Right atrium auricular region (tissue), 2 donors: ENCODE results near the gene CEP85. TPM values are rescaled to one million over a fixed set of nuclear protein-coding genes. Genes with fewer than 3 reads are reported as not detected.

Experiments used
- DNase-seq: peaks from one replicate; pipeline ENCODE4 v3.0.0-alpha.2; 2019; ENCODE audit warnings: low spot score
- H3K27ac ChIP-seq, 2 donors: fragments of 200-600 bp; sonication (generic); 1 replicate in 1 of 2; 2 replicates in 1 of 2; pipeline ENCODE4 v1.5.1; 2016 to 2019
- H3K27me3 ChIP-seq, 2 donors: fragments of 200-600 bp; sonication (generic); one replicate each; pipeline versions ENCODE4 v1.5.1 to v1.6.0; 2017 to 2019
- H3K36me3 ChIP-seq: fragments of 200-600 bp; sonication (generic); one replicate; pipeline ENCODE4 v1.5.1; 2016
- H3K4me1 ChIP-seq, 2 donors: fragments of 200-600 bp; sonication (generic); one replicate each; pipeline versions ENCODE4 v1.5.1 to v1.6.0; 2017 to 2019
- H3K4me3 ChIP-seq, 2 donors: fragments of 200-600 bp; sonication (generic); 1 replicate in 1 of 2; 2 replicates in 1 of 2; pipeline ENCODE4 v1.5.1; 2017 to 2019; ENCODE audit warnings: mild to moderate bottlenecking in 1 of 2, moderate library complexity in 1 of 2
- H3K9me3 ChIP-seq, 2 donors: fragments of 200-600 bp; sonication (generic); one replicate each; pipeline ENCODE4 v1.5.1; 2019
- total RNA-seq, 2 donors: library from RNA; depleted of rRNA; stranded (reverse); fragments of >200 nt; gene quantifications; one replicate each; pipeline ENCODE4 v1.1.0, GENCODE V29; 2016
- TF ChIP-seq, protein P1 (sequence below), 2 donors: fragments of 200-600 bp; sonication (generic); IDR thresholded peaks; one replicate each; pipeline ENCODE4 v1.5.1; 2019; ENCODE audit warnings: antibody characterized with exemption in 2 of 2

CEP85 gene
- total RNA-seq, 2 donors from 2014 or later, result 31.2 to 104 TPM

DNA sequence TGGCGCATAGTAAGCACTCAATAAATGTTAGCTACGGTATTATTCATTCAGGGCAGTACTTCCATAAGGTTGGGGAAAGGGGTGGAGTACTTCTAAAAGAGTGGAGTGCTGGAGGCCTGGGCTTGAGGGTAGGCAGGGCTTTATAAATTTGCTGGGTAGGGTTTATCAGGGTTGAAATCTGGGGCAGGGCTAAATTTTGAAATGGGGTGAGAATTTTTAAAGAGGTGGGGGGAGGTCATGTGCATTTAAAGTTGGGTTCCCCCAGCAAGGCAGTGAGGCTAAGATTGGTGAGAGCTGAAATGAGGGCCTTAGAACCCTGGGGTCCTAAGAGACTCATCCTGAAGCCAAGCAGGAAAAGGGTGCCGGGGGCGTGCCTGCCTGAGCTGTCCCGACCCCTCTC is 33.6 kb upstream of the CEP85 start:
- no peak for DNase-seq
- H3K4me3 ChIP-seq, result no peak overlapping the region

DNA sequence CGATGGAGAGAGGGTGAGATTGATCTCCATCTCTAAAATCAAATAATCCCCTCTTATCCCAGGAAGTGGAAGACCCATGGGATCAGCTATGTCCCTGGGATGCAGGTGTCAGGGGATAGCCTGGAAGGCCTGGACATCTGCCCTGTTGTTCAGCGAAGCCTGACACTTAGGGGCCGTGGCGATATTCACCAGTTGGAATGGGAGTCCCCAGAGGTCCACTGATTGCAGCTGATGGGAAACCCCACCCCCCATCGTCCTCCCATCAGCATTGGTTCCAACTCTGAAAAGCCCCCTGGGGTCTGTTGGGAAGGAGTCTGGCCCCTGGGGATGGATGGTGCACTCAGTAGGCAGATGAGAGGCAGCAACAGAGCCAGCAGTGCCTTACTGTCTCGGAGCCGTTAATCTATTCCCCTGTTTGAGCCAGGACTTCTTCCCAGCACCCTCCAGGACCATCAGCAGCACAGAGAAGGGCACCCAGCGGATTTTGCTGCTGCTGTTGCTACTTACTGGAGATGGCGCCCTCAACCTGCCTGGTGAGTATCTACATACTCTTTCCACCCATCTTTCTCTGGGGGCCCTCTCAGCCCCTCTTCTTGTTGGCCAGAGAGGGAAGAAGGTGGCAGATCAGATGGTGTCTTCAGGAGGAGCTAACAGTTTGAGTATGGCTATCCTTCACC is 30.2 kb upstream of the CEP85 start:
- H3K4me1 ChIP-seq, result peaks cover 0 to 6% of the 10 kb centered on the region in 2 donors
- TF ChIP-seq, protein P1, sequence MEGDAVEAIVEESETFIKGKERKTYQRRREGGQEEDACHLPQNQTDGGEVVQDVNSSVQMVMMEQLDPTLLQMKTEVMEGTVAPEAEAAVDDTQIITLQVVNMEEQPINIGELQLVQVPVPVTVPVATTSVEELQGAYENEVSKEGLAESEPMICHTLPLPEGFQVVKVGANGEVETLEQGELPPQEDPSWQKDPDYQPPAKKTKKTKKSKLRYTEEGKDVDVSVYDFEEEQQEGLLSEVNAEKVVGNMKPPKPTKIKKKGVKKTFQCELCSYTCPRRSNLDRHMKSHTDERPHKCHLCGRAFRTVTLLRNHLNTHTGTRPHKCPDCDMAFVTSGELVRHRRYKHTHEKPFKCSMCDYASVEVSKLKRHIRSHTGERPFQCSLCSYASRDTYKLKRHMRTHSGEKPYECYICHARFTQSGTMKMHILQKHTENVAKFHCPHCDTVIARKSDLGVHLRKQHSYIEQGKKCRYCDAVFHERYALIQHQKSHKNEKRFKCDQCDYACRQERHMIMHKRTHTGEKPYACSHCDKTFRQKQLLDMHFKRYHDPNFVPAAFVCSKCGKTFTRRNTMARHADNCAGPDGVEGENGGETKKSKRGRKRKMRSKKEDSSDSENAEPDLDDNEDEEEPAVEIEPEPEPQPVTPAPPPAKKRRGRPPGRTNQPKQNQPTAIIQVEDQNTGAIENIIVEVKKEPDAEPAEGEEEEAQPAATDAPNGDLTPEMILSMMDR (IDR thresholded peaks at IDR 0.05), result no peak
- H3K4me3 ChIP-seq, result no peak overlapping the region
- H3K36me3 ChIP-seq, result no peaks in the 10 kb centered on the region
- H3K27me3 ChIP-seq, result no peaks in the 10 kb centered on the region
- H3K27ac ChIP-seq, result no peak overlapping the region
- H3K9me3 ChIP-seq, result no peaks in the 10 kb centered on the region
- DNase-seq, result no peak

More for the DNA sequence above, 33.6 kb upstream of the CEP85 start:
- Histone ChIP-seq H3K36me3 (no peaks in the 10 kb centered on the region), H3K9me3 (no peaks in the 10 kb centered on the region), H3K4me1 (peaks cover 0 to 6% of the 10 kb centered on the region in 2 donors), H3K27me3 (no peaks in the 10 kb centered on the region), H3K27ac (no peak overlapping the region)
- TF ChIP-seq, protein P1 (IDR thresholded peaks at IDR 0.05), result no peak

DNA sequence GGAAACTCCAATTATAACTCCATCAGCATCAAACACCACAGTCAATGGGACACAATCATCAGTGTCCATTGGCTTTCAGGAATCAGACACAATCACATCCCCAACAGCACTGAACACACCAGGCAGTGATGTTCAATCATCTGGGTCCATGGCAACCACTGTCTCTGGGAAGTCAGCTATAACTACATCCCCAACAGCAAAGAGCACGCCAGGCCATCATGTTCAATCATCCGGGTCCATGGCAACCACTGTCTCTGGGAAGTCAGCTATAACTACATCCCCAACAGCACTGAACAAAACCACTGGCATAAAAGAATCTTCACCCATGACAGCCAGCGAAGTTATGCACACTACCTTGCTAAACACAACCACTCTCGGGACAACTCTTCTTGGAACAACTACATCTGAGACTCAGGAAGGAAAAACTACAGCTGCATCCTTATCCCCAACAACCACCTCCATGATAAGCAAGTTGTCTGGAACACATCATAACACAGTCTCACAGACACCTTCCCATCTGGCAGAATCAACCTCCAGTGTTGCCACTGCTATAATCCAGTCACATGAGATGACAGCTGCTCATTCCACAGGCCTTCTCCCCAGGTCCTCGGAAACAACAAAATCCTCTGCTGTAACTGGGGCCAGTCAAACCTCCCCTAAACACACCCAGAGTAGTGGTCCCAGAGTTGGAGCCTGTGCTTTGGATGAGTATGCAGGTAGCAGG is 23.7 kb upstream of the CEP85 start:
- Histone ChIP-seq H3K9me3 (no peaks in the 10 kb centered on the region), H3K4me1 (no peaks in the 10 kb centered on the region), H3K4me3 (no peak overlapping the region), H3K27me3 (no peaks in the 10 kb centered on the region), H3K27ac (no peak overlapping the region), H3K36me3 (no peaks in the 10 kb centered on the region)
- no peak for DNase-seq
- TF ChIP-seq, protein P1 (IDR thresholded peaks at IDR 0.05), result no peak

DNA sequence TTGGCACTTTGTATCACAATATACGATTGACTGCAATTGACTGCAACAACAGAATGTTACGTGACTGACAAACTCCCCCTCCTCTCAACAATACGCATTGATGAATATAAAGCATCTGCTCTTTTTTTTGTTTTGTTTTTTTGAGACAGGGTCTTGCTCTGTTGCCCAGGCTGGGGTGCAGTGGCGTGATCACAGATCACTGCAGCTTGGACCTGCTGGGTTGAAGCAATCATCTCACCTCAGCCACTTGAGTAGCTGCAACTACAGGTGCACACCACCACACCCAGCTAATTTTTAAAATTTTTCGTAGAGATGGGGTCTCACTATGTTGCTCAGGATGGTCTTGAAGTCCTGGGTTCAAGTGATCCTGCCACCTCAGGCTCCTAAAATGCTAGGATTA is 21.3 kb upstream of the CEP85 start:
- no peak overlapping the region for H3K4me3 ChIP-seq
- H3K9me3 ChIP-seq, result no peaks in the 10 kb centered on the region
- no peaks in the 10 kb centered on the region for H3K4me1 ChIP-seq
- H3K36me3 ChIP-seq, result no peaks in the 10 kb centered on the region
- TF ChIP-seq, protein P1 (IDR thresholded peaks at IDR 0.05), result no peak
- H3K27ac ChIP-seq, result no peak overlapping the region
- no peak for DNase-seq
- H3K27me3 ChIP-seq, result no peaks in the 10 kb centered on the region

DNA sequence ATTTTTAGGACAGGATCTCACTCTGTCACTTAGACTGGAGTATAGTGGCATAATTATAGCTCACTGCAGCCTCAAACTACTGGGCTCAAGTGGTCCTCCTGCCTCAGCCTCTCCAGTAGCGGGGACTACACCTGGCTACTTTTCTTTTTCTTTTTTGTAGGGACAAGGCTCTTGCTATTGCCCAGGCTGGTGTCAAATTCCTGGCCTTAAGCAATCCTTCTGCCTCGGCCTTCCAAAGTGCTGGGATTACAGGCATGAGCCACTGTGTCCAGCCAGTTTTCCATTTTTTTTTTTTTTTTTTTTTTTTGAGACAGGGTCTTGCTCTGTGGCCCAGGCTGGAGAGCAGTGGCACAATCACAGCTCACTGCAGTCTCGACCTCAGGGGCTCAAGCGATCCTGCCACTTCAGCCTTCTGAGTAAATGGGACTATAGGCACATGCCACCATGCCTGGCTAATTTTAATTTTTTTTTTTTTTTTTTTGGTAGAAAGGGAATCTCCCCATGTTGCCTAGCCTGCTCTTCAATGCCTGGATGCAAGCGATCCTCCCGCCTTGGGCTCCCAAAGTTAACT is 20.6 kb upstream of the CEP85 start:
- H3K27ac ChIP-seq, result no peak overlapping the region
- no peaks in the 10 kb centered on the region for H3K4me1 ChIP-seq
- no peaks in the 10 kb centered on the region for H3K27me3 ChIP-seq
- no peak for DNase-seq
- TF ChIP-seq, protein P1 (IDR thresholded peaks at IDR 0.05), result no peak
- H3K9me3 ChIP-seq, result no peaks in the 10 kb centered on the region
- no peaks in the 10 kb centered on the region for H3K36me3 ChIP-seq
- no peak overlapping the region for H3K4me3 ChIP-seq
